Measurements from ENCODE around the gene TMEM196.

GRCh38 chr7:19728716-19729115 is 44.7 kb downstream of the TMEM196 start:
- no peak for TF ChIP-seq POLR2AphosphoS5 (IDR thresholded peaks at IDR 0.05)
- no peak for TF ChIP-seq CTCF (IDR thresholded peaks at IDR 0.05)

Measured in upper lobe of left lung (tissue), 4 donors.